ENCODE results near the gene MIB1.

The MIB1 gene

GRCh38 chr18:21896732-21897336, 156.2 kb downstream of the MIB1 start:
- H3K36me3 ChIP-seq (ENCODE audit: control insufficient read depth, insufficient read depth, low read length), result no peaks in the 10 kb centered on the region
- DNase-seq (ENCODE audit: extremely low read depth, insufficient read length), result no peak
- no peak overlapping the region for H3K4me3 ChIP-seq (replicated peaks; ENCODE audit: low read depth, low read length)
- no peaks in the 10 kb centered on the region; the same call in 1 of the 2 replicates for H3K27me3 ChIP-seq (replicated peaks; ENCODE audit: control insufficient read depth, insufficient read depth, low read length)
- no peak for TF ChIP-seq CTCF (IDR thresholded peaks at IDR 0.05; ENCODE audit: insufficient read depth, low read length, poor library complexity, severe bottlenecking)

DNA sequence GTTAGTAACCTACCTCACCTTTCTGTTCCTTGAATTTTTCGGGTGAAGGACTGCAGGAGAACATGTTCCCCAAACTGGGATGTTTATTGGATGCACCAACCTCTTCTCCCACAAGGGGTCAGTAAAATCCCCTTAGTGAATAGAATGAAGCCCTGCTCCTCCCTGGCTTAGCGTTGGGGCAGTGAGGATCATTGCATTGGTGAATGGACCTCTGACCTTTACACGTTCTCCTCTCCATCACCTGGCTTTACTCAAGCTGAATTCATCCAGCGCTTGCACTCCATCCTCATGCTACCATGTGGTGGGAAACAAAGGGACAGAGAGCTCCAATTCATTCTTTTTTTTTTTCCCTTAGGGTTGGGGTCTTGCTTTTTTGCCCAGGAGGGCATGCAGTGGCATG, 157.2 kb downstream of the MIB1 start:
- DNase-seq (ENCODE audit: extremely low read depth, insufficient read length), result no peak
- Histone ChIP-seq H3K36me3 (ENCODE audit: control insufficient read depth, insufficient read depth, low read length) (no peaks in the 10 kb centered on the region), H3K4me3 (replicated peaks; ENCODE audit: low read depth, low read length) (no peak overlapping the region), H3K27me3 (replicated peaks; ENCODE audit: control insufficient read depth, insufficient read depth, low read length) (peaks cover 1% of the 10 kb centered on the region; the same call in 1 of the 2 replicates)
- peak; percentile 79 for TF ChIP-seq CTCF (IDR thresholded peaks at IDR 0.05; ENCODE audit: insufficient read depth, low read length, poor library complexity, severe bottlenecking)

GRCh38 chr18:21900605-21901352, 160.2 kb downstream of the MIB1 start:
- H3K36me3 ChIP-seq (ENCODE audit: control insufficient read depth, insufficient read depth, low read length), result no peaks in the 10 kb centered on the region
- DNase-seq (ENCODE audit: extremely low read depth, insufficient read length), result no peak
- no peak for TF ChIP-seq CTCF (IDR thresholded peaks at IDR 0.05; ENCODE audit: insufficient read depth, low read length, poor library complexity, severe bottlenecking)
- no peak overlapping the region for H3K4me3 ChIP-seq (replicated peaks; ENCODE audit: low read depth, low read length)
- peaks cover 1% of the 10 kb centered on the region; the same call in 1 of the 2 replicates for H3K27me3 ChIP-seq (replicated peaks; ENCODE audit: control insufficient read depth, insufficient read depth, low read length)

DNA sequence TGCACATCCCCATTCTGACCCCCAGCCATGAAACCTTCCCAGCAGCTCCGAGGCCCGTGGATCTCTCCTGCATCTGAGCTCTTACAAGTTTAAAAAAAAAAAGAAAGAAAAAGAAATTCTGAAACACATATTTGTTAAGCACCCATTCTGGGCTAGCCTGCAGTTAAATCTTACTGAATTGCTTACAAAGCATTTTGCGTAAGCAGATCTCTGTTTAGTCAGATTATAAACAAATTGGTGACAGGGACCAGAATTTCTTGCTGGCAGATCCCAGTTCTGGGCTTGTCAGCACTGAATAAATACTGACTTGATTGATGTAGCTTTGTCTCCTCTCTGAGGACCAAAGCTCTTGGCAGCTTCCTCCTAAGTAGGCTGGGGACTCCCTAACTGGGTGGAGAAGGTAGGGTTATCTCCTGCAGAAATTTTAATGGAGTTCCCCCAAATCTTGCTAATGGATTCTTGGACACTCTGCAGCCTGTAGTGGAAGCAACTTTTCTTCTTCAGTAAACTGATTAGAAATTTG, 160.9 kb downstream of the MIB1 start:
- Histone ChIP-seq H3K4me3 (replicated peaks; ENCODE audit: low read depth, low read length) (no peak overlapping the region), H3K36me3 (ENCODE audit: control insufficient read depth, insufficient read depth, low read length) (no peaks in the 10 kb centered on the region), H3K27me3 (replicated peaks; ENCODE audit: control insufficient read depth, insufficient read depth, low read length) (peaks cover 1% of the 10 kb centered on the region; the same call in 1 of the 2 replicates)
- DNase-seq (ENCODE audit: extremely low read depth, insufficient read length), result no peak
- no peak for TF ChIP-seq CTCF (IDR thresholded peaks at IDR 0.05; ENCODE audit: insufficient read depth, low read length, poor library complexity, severe bottlenecking)

- H3K27me3 ChIP-seq (replicated peaks; ENCODE audit: control insufficient read depth, insufficient read depth, low read length), result peaks cover 1% of the 10 kb centered on the region; the same call in 1 of the 2 replicates
- no peak for TF ChIP-seq CTCF (IDR thresholded peaks at IDR 0.05; ENCODE audit: insufficient read depth, low read length, poor library complexity, severe bottlenecking)
- H3K36me3 ChIP-seq (ENCODE audit: control insufficient read depth, insufficient read depth, low read length), result no peaks in the 10 kb centered on the region
- no peak for DNase-seq (ENCODE audit: extremely low read depth, insufficient read length)
- H3K4me3 ChIP-seq (replicated peaks; ENCODE audit: low read depth, low read length), result no peak overlapping the region
Observed at GRCh38 chr18:21903709-21904108, 163.1 kb downstream of the MIB1 start.

All from GM06990 (cell line).